DOHH2 (cell line): ENCODE results near the gene LRPPRC.

Experiments used
- H3F3A ChIP-seq: fragments of 200-600 bp; sonication (generic), shearing (Covaris generic); 2 replicates; pipeline ENCODE4 v1.6.0; 2016; ENCODE audit warnings: antibody characterized with exemption, mild to moderate bottlenecking; ENCODE audit not compliant: control insufficient read depth, insufficient read depth
- H3K27ac ChIP-seq: fragments of 200-600 bp; sonication (generic); 2 replicates; pipeline ENCODE4 v1.5.1; 2014; ENCODE audit warnings: low read depth, mild to moderate bottlenecking, low read length, moderate library complexity
- H3K27me3 ChIP-seq: fragments of 200-600 bp; sonication (generic); 2 replicates; pipeline ENCODE4 v1.6.1; 2014; ENCODE audit warnings: mild to moderate bottlenecking, low read length, mixed read lengths; ENCODE audit not compliant: control insufficient read depth
- H3K36me3 ChIP-seq: fragments of 200-600 bp; sonication (generic); 2 replicates; pipeline ENCODE4 v1.6.1; 2014; ENCODE audit warnings: mild to moderate bottlenecking, low read length, moderate library complexity, mixed read lengths; ENCODE audit not compliant: control insufficient read depth
- H3K4me1 ChIP-seq: fragments of 200-600 bp; sonication (generic); 2 replicates; pipeline ENCODE4 v1.6.1; 2014; ENCODE audit warnings: mild to moderate bottlenecking, low read length, mixed read lengths; ENCODE audit not compliant: control insufficient read depth
- H3K4me2 ChIP-seq: fragments of 200-600 bp; sonication (generic); 2 replicates; pipeline ENCODE4 v1.6.0; 2014; ENCODE audit warnings: mild to moderate bottlenecking, low read length, moderate library complexity
- H3K4me3 ChIP-seq: fragments of 200-600 bp; sonication (generic); 2 replicates; pipeline ENCODE4 v1.5.1; 2014; ENCODE audit warnings: mild to moderate bottlenecking, low read length, mixed read lengths
- H3K79me2 ChIP-seq: fragments of 200-600 bp; sonication (generic); 2 replicates; pipeline ENCODE4 v1.6.1; 2014; ENCODE audit warnings: mild to moderate bottlenecking, low read length, mixed read lengths; ENCODE audit not compliant: control insufficient read depth
- H3K9me2 ChIP-seq: fragments of 200-600 bp; sonication (generic); replicated peaks from 2 replicates; pipeline ENCODE4 v1.6.1; 2014; ENCODE audit warnings: mild to moderate bottlenecking, low read length, mixed read lengths; ENCODE audit not compliant: control insufficient read depth
- H3K9me3 ChIP-seq: fragments of 200-600 bp; sonication (generic); 2 replicates; pipeline ENCODE4 v1.6.1; 2014; ENCODE audit warnings: antibody characterized with exemption, low read length, mixed read lengths; ENCODE audit not compliant: control insufficient read depth, insufficient read depth
- H4K20me1 ChIP-seq: fragments of 200-600 bp; sonication (generic); 2 replicates; pipeline ENCODE4 v1.6.0; 2014; ENCODE audit warnings: low read depth, mild to moderate bottlenecking, antibody characterized with exemption, low read length, moderate library complexity; ENCODE audit not compliant: control insufficient read depth, insufficient read depth
- EZH2phosphoT487 ChIP-seq: fragments of 200-600 bp; sonication (generic); IDR thresholded peaks from 2 replicates; pipeline ENCODE4 v1.6.1; 2017; ENCODE audit warnings: borderline replicate concordance, mild to moderate bottlenecking, antibody characterized with exemption, low read length, moderate library complexity, mixed read lengths
- TF ChIP-seq, protein P1 (sequence below): fragments of 200-600 bp; sonication (generic); IDR thresholded peaks from one replicate; pipeline ENCODE4 v1.5.1; 2014; ENCODE audit warnings: antibody characterized with exemption, mild to moderate bottlenecking, low read depth, low read length; ENCODE audit not compliant: poor library complexity, severe bottlenecking

Gene LRPPRC

DNA sequence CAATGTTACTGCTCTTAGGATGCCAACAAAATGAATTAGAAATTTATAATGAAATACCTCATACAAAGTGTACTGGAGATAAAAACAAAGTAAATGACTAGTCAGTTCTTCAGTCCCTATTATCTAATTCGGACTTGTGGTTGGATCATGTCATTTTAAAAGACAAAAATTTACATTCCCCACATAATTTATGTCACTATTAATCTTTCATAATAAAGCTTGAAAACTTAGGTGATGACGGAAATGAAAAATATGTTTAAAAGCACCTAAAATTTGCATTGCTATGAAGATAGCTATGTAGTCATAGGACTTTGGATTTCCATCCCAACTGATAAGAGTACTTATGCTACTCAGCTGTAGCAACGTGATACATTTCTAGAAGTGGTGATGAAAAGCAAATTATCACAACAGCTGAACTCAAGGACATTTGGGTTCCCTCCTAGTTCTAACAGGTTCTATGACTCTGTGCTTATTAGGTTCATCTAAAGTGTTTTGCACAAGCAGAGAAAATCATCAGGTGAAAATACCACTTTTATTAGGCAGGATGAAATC, 58.4 kb downstream of the LRPPRC start:
- no peak overlapping the region for H3K4me3 ChIP-seq
- H3K27me3 ChIP-seq = no peaks in the 10 kb centered on the region
- H3K9me3 ChIP-seq = no peaks in the 10 kb centered on the region
- H3K27ac ChIP-seq = no peak overlapping the region
- peaks cover 23% of the 10 kb centered on the region for H3K79me2 ChIP-seq
- H3K4me2 ChIP-seq = no peak overlapping the region
- TF ChIP-seq EZH2phosphoT487 = no peak
- TF ChIP-seq, protein P1, sequence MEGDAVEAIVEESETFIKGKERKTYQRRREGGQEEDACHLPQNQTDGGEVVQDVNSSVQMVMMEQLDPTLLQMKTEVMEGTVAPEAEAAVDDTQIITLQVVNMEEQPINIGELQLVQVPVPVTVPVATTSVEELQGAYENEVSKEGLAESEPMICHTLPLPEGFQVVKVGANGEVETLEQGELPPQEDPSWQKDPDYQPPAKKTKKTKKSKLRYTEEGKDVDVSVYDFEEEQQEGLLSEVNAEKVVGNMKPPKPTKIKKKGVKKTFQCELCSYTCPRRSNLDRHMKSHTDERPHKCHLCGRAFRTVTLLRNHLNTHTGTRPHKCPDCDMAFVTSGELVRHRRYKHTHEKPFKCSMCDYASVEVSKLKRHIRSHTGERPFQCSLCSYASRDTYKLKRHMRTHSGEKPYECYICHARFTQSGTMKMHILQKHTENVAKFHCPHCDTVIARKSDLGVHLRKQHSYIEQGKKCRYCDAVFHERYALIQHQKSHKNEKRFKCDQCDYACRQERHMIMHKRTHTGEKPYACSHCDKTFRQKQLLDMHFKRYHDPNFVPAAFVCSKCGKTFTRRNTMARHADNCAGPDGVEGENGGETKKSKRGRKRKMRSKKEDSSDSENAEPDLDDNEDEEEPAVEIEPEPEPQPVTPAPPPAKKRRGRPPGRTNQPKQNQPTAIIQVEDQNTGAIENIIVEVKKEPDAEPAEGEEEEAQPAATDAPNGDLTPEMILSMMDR = no peak
- no peaks in the 10 kb centered on the region for H3K4me1 ChIP-seq
- H3K36me3 ChIP-seq = peaks cover 88% of the 10 kb centered on the region
- 0 out of 2 replicates have a peak, but pooled peaks cover 4% of the 10 kb centered on the region for H4K20me1 ChIP-seq
- H3K9me2 ChIP-seq = no peaks in the 10 kb centered on the region
- no peaks in the 10 kb centered on the region; the same call in 1 of the 2 replicates for H3F3A ChIP-seq

- H3K9me3 ChIP-seq = no peaks in the 10 kb centered on the region
- H4K20me1 ChIP-seq = peaks cover 4% of the 10 kb centered on the region; the same call in 1 of the 2 replicates
- H3K27ac ChIP-seq = no peak overlapping the region
- no peaks in the 10 kb centered on the region for H3K27me3 ChIP-seq
- no peaks in the 10 kb centered on the region; the same call in none of the 2 replicates for H3F3A ChIP-seq
- H3K4me3 ChIP-seq = no peak overlapping the region
- H3K4me1 ChIP-seq = no peaks in the 10 kb centered on the region
- H3K79me2 ChIP-seq = peaks cover 10% of the 10 kb centered on the region
- peaks cover 89% of the 10 kb centered on the region for H3K36me3 ChIP-seq
- no peak for TF ChIP-seq EZH2phosphoT487
- TF ChIP-seq, protein P1 = no peak
- H3K9me2 ChIP-seq = no peaks in the 10 kb centered on the region
- no peak overlapping the region for H3K4me2 ChIP-seq
Measured at GRCh38 chr2:43934567-43934966, 61.2 kb downstream of the LRPPRC start.

DNA sequence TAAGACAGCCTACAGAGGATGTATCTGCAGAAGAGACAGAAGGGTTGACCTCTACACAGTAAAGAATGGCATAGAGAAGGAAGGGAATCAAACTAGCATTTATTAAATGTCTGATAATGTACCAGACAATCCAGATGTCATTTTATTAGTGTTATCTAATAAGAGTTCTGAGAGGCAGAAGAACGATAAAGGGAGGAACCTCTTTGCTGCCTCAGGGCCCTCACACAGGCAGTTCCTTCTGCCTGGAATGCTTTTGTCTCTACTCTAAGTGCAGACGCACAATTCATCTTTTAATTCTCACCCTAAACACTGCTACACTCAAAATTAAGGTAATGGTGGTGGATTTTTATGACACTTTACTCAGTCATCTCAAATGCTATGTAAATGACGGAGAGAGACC, 64.5 kb downstream of the LRPPRC start:
- TF ChIP-seq, protein P1 = no peak
- no peak for TF ChIP-seq EZH2phosphoT487
- Histone ChIP-seq H4K20me1 (peaks cover 4% of the 10 kb centered on the region; the same call in 1 of the 2 replicates), H3K27ac (no peak overlapping the region), H3K9me3 (no peaks in the 10 kb centered on the region), H3K4me1 (no peaks in the 10 kb centered on the region), H3K4me3 (no peak overlapping the region), H3K27me3 (no peaks in the 10 kb centered on the region), H3K79me2 (peaks cover 2% of the 10 kb centered on the region; the same call in 1 of the 2 replicates), H3K36me3 (peaks cover 93% of the 10 kb centered on the region), H3K9me2 (no peaks in the 10 kb centered on the region), H3F3A (no peaks in the 10 kb centered on the region; the same call in none of the 2 replicates), H3K4me2 (no peak overlapping the region)
